Gastroesophageal sphincter (tissue), 4 donors: ENCODE results near the gene COX10. TPM values are rescaled to one million over a fixed set of nuclear protein-coding genes. Genes with fewer than 3 reads are reported as not detected.

Experiments used
- ATAC-seq: fragments of 150-250 bp; one replicate; pipeline ENCODE4 v1.9.1; 2016; ENCODE audit warnings: mild to moderate bottlenecking, moderate library complexity
- H3K27ac ChIP-seq, 4 donors: fragments of 200-600 bp; sonication (generic) in 3 of 4; 1 replicate in 3 of 4; 2 replicates in 1 of 4; pipeline ENCODE4 v1.5.1; 2016 to 2019
- H3K27me3 ChIP-seq: fragments of 200-600 bp; sonication (generic); one replicate; pipeline ENCODE4 v1.5.1; 2019
- H3K36me3 ChIP-seq, 2 donors: fragments of 200-600 bp; sonication (generic); one replicate each; pipeline ENCODE4 v1.5.1; 2019; ENCODE audit warnings: control low read depth in 1 of 2
- H3K4me1 ChIP-seq, 3 donors: fragments of 200-600 bp; sonication (generic); 1 replicate in 2 of 3; 2 replicates in 1 of 3; pipeline ENCODE4 v1.5.1; 2016 to 2019; ENCODE audit warnings: control low read depth in 2 of 3
- H3K4me3 ChIP-seq, 2 donors: fragments of 200-600 bp; sonication (generic); one replicate each; pipeline ENCODE4 v1.5.1; 2019; ENCODE audit warnings: mild to moderate bottlenecking in 1 of 2, moderate library complexity in 1 of 2
- H3K9me3 ChIP-seq, 3 donors: fragments of 200-600 bp; sonication (generic); one replicate each; pipeline ENCODE4 v1.5.1; 2017 to 2019; ENCODE audit warnings: control low read depth in 2 of 3
- EP300 ChIP-seq: sonication (generic); formaldehyde crosslinking; IDR thresholded peaks from one replicate; pipeline ENCODE4 v1.6.1; 2017; ENCODE audit warnings: antibody characterized with exemption, mild to moderate bottlenecking
- POLR2A ChIP-seq, 2 donors: fragments of 450-650 bp; IDR thresholded peaks; one replicate each; pipeline ENCODE4 v1.6.1; 2017; ENCODE audit warnings: antibody characterized with exemption in 2 of 2, mild to moderate bottlenecking in 2 of 2, moderate library complexity in 1 of 2
- POLR2AphosphoS5 ChIP-seq: sonication (generic); formaldehyde crosslinking; IDR thresholded peaks from one replicate; pipeline ENCODE4 v1.6.1; 2017; ENCODE audit warnings: antibody characterized with exemption
- WGBS, 2 donors: methylation state at CpG; one replicate each; pipeline ENCODE4 v1.1.5; 2018; ENCODE audit warnings: low coverage in 1 of 2; 5-methylcytosine and 5-hydroxymethylcytosine counted together
- total RNA-seq, 4 donors: library from RNA; depleted of rRNA; stranded (reverse); fragments of >200 nt; gene quantifications; one replicate each; pipeline ENCODE4 v1.1.0, GENCODE V29; 2016
- TF ChIP-seq, protein P1 (sequence below), 4 experiments: fragments of 200-600 bp in 2 of 4; fragments of 450-650 bp in 2 of 4; sonication (generic) in 1 of 4; IDR thresholded peaks; one replicate each; pipeline ENCODE4 v1.5.1; 2017 to 2019; ENCODE audit warnings: antibody characterized with exemption in 4 of 4, mild to moderate bottlenecking in 2 of 4, moderate library complexity in 2 of 4

Gene COX10
- total RNA-seq, 4 donors from 2014 or later: 20.3 to 30.0 (median 26.5) TPM

DNA sequence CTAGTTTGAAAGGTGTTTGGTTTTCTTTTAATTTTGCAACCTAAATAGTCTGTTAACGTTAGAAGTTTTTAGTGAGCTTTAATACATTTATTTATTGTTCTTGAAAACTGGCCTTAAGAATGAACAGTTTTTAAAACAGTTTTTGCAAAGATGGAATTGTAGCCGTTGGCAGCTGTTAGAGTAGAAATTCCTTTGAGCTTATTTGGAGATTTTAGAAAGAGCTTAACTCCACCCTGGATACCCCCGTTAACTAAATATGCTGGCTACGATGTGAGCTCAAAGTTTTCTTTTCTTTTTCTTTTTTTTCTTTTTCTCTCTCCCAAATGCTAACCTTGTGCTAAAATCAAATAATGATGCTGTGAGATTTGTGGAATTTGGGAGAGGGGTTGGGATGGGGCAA is 75.2 kb downstream of the COX10 start:
- H3K36me3 ChIP-seq: no peaks in the 10 kb centered on the region
- peaks cover 0 to 21% (median 2%) of the 10 kb centered on the region in 3 donors for H3K4me1 ChIP-seq
- H3K27me3 ChIP-seq: no peaks in the 10 kb centered on the region
- H3K27ac ChIP-seq: no peak overlapping the region
- H3K9me3 ChIP-seq: no peaks in the 10 kb centered on the region
- TF ChIP-seq, protein P1, sequence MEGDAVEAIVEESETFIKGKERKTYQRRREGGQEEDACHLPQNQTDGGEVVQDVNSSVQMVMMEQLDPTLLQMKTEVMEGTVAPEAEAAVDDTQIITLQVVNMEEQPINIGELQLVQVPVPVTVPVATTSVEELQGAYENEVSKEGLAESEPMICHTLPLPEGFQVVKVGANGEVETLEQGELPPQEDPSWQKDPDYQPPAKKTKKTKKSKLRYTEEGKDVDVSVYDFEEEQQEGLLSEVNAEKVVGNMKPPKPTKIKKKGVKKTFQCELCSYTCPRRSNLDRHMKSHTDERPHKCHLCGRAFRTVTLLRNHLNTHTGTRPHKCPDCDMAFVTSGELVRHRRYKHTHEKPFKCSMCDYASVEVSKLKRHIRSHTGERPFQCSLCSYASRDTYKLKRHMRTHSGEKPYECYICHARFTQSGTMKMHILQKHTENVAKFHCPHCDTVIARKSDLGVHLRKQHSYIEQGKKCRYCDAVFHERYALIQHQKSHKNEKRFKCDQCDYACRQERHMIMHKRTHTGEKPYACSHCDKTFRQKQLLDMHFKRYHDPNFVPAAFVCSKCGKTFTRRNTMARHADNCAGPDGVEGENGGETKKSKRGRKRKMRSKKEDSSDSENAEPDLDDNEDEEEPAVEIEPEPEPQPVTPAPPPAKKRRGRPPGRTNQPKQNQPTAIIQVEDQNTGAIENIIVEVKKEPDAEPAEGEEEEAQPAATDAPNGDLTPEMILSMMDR (IDR thresholded peaks at IDR 0.05): no peak
- TF ChIP-seq EP300: no peak
- no peak for TF ChIP-seq POLR2A (IDR thresholded peaks at IDR 0.05)
- TF ChIP-seq POLR2AphosphoS5: no peak
- H3K4me3 ChIP-seq: no peak overlapping the region
- 5 to 10% methylated on average over 4 of the region's 4 CpGs for WGBS, 2 donors
- ATAC-seq: no peak

DNA sequence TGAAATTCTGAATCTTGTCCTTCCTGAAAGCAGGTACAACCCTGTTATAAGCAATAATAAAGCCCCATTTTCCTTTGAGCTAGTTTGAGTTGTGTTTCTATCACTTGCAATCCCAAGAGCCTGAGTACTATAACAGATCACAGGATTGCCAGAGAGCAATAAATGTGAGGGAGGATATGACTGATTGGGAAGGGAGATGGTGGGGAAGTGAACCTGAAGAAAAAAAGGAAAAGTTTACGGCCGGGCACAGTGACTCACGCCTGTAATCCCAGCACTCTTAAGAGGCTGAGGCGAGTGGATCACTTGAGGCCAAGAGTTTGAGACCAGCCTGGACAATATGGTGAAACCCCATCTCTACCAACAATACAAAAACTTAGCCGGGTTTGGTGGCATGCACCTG is 80.4 kb downstream of the COX10 start:
- TF ChIP-seq POLR2AphosphoS5 (no peak), EP300 (no peak), POLR2A (IDR thresholded peaks at IDR 0.05) (no peak)
- TF ChIP-seq, protein P1 (IDR thresholded peaks at IDR 0.05): no peak
- Histone ChIP-seq H3K4me3 (no peak overlapping the region), H3K9me3 (no peaks in the 10 kb centered on the region), H3K27ac (no peak overlapping the region), H3K27me3 (no peaks in the 10 kb centered on the region), H3K36me3 (no peaks in the 10 kb centered on the region), H3K4me1 (peaks cover 0 to 13% (median under 1%) of the 10 kb centered on the region in 3 donors)
- ATAC-seq: no peak
- WGBS, 2 donors: 73 to 95% methylated on average over 3 to 4 of the region's 5 CpGs

DNA sequence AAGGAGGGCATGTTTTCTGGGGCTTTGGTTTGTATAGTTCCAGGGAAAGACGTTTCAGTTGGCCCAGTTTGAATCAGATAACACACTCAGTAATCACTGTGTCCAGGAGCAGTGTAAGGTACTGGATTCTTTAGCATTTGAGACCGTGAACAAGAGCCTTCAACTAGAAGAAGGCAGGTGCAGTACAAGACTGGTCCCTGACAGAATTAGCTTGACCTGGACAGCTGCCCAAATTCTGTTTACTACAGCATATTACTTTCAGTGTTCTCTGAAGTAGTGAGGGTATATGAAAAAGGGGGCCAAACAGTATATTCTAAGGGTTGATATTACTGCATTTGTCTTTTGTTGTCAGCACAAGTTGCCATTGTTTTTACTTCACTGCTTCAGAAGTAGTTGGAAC is 81.3 kb downstream of the COX10 start:
- Histone ChIP-seq H3K9me3 (no peaks in the 10 kb centered on the region), H3K27me3 (no peaks in the 10 kb centered on the region), H3K4me1 (peaks cover 0 to 8% (median 0%) of the 10 kb centered on the region in 3 donors), H3K4me3 (no peak overlapping the region), H3K27ac (no peak overlapping the region), H3K36me3 (no peaks in the 10 kb centered on the region)
- no peak for TF ChIP-seq EP300
- 13 to 40% methylated on average over 1 of the region's 2 CpGs for WGBS, 2 donors
- ATAC-seq: no peak

DNA sequence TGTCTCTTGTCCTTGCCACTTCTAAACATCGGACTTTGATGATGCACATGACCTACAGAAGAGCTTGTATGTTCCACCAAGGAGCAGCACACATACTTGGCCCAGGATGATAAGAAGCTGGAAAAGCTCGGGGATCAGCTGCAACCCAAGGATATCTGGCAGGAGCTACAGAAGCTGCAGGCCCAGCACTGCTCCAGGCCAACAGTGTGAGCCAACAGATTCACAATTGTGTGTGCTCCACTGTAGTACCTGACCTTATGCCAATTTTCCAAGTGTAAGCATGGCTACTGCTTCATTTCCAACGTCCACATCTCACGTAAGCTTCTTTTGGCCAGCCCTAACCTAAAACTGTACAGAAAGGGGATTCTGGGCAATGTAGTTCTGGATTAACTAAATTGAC is 83.4 kb downstream of the COX10 start:
- Histone ChIP-seq H3K27me3 (no peaks in the 10 kb centered on the region), H3K36me3 (no peaks in the 10 kb centered on the region), H3K27ac (no peak overlapping the region), H3K4me1 (peaks cover 0 to 8% (median 0%) of the 10 kb centered on the region in 3 donors), H3K4me3 (no peak overlapping the region), H3K9me3 (no peaks in the 10 kb centered on the region)
- ATAC-seq: no peak
- 16 to 40% methylated on average over 3 of the region's 4 CpGs for WGBS, 2 donors
- TF ChIP-seq, protein P1 (IDR thresholded peaks at IDR 0.05): no peak
- TF ChIP-seq EP300 (no peak), POLR2AphosphoS5 (no peak), POLR2A (IDR thresholded peaks at IDR 0.05) (no peak)

DNA sequence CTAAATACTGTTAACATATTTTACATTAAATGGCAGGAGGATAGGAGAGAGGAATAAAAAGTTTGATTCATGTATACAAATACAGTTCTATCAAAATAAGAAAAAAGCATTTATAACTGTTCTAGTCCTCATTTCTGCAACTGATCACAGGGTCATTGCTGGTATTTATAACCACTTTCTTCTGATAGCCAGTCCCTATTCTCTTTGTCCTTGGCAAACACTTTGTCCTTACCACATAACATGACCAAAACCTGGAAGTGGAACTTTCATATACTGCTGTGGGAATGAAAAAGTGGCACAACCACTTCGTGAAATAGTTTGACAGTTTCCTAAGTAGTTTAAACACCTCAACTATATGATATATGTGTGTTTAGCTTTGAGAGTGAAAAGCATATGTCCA is 84.1 kb downstream of the COX10 start:
- WGBS, 2 donors: 67 to 70% methylated on average over 1 of the region's 1 CpG
- no peaks in the 10 kb centered on the region for H3K27me3 ChIP-seq
- no peak for ATAC-seq
- no peak overlapping the region for H3K27ac ChIP-seq
- H3K36me3 ChIP-seq: no peaks in the 10 kb centered on the region
- H3K9me3 ChIP-seq: no peaks in the 10 kb centered on the region
- no peak overlapping the region for H3K4me3 ChIP-seq
- H3K4me1 ChIP-seq: peaks cover 0 to 8% (median 0%) of the 10 kb centered on the region in 3 donors
- TF ChIP-seq POLR2AphosphoS5 (no peak), EP300 (no peak), POLR2A (IDR thresholded peaks at IDR 0.05) (no peak)
- TF ChIP-seq, protein P1 (IDR thresholded peaks at IDR 0.05): no peak
